HCT116 (cell line): ENCODE data around the gene COG8. TPM values are rescaled to one million over a fixed set of nuclear protein-coding genes. Genes with fewer than 3 reads are reported as not detected.

Experiments
- ATAC-seq: fragments of 200-7000 bp; cut with Tn5 transposase; 2 replicates; pipeline ENCODE4 v1.9.1; 2020; ENCODE audit warnings: mild to moderate bottlenecking, moderate library complexity
- BruUV-seq: library from RNA; stranded (reverse); fragments of 400-500 nt; replicated peaks from 2 replicates; lab custom pipeline; 2021; lab: Mats Ljungman, UMichigan
- CTCF ChIA-PET: fragments of 300-600 bp; sonication (Branson Sonifier 250); formaldehyde crosslinking; loops from one replicate; lab custom pipeline; 2021; ENCODE audit warnings: antibody characterized with exemption; lab: Charles Lee
- POLR2A ChIA-PET: fragments of 300-600, 350-600 bp; sonication (Branson Sonifier 250); formaldehyde crosslinking; loops from one replicate; lab custom pipeline; 2021; ENCODE audit warnings: antibody characterized with exemption; lab: Charles Lee
- RAD21 ChIA-PET, 2 experiments: fragments of 300-600 bp; sonication (Branson Sonifier 250); formaldehyde crosslinking; loops; one replicate each; lab custom pipeline; 2023; ENCODE audit warnings: low total read pairs in 2 of 2; ENCODE audit not compliant: uncharacterized antibody in 2 of 2, unreplicated experiment in 2 of 2, low non-redundant PET in 1 of 2; lab: Charles Lee
- DNase-seq: peaks from one replicate; pipeline ENCODE4 v3.0.0-alpha.2; 2010; ENCODE audit warnings: low read depth, low spot score
- H2AFZ ChIP-seq: fragments of 200-600 bp; shearing (Covaris generic), sonication (generic); 2 replicates; pipeline ENCODE4 v1.6.1; 2017; ENCODE audit warnings: low read depth, mixed run types, mixed read lengths, antibody characterized with exemption, low read length; ENCODE audit not compliant: poor library complexity, severe bottlenecking
- H3K27ac ChIP-seq: 2 replicates; pipeline ENCODE4 v1.5.1; 2012; ENCODE audit warnings: low read depth, low read length
- H3K27me3 ChIP-seq: fragments of 200-600 bp; sonication (generic); 2 replicates; pipeline ENCODE4 v1.6.1; 2016; ENCODE audit warnings: mixed run types, low read length, mixed read lengths; ENCODE audit not compliant: insufficient read depth
- H3K36me3 ChIP-seq, 2 experiments: fragments of 200-500 bp in 1 of 2; fragments of 200-600 bp in 1 of 2; sonication (Bioruptor generic) in 1 of 2; sonication (generic) in 1 of 2; 2 replicates each; pipeline versions ENCODE4 v1.5.1 to v1.6.1; 2014 to 2016; ENCODE audit warnings: low read length in 2 of 2, inconsistent platforms in 1 of 2, mixed read lengths in 1 of 2, mixed run types in 1 of 2; ENCODE audit not compliant: insufficient read depth in 2 of 2, control insufficient read depth in 1 of 2
- H3K4me1 ChIP-seq, 2 experiments: fragments of 200-600 bp in 1 of 2; sonication (generic) in 1 of 2; 2 replicates each; pipeline versions ENCODE4 v1.5.1 to v1.6.1; 2012 to 2017; ENCODE audit warnings: low read length in 2 of 2, inconsistent platforms in 1 of 2, mild to moderate bottlenecking in 1 of 2, mixed read lengths in 1 of 2, mixed run types in 1 of 2, moderate library complexity in 1 of 2; ENCODE audit not compliant: insufficient read depth in 2 of 2, control insufficient read depth in 1 of 2
- H3K4me2 ChIP-seq: fragments of 200-600 bp; sonication (generic); 2 replicates; pipeline ENCODE4 v1.6.1; 2017; ENCODE audit warnings: mixed run types, low read length, mixed read lengths
- H3K4me3 ChIP-seq, 2 experiments: fragments of 200-600 bp in 1 of 2; sonication (generic) in 1 of 2; replicated peaks in 1 of 2; 2 replicates each; pipeline ENCODE4 v1.5.1; 2011 to 2016; ENCODE audit warnings: low read length in 2 of 2, control low read depth in 1 of 2, low read depth in 1 of 2, mild to moderate bottlenecking in 1 of 2, mixed read lengths in 1 of 2, mixed run types in 1 of 2
- H3K79me2 ChIP-seq: fragments of 200-600 bp; sonication (generic); 2 replicates; pipeline ENCODE4 v1.6.1; 2017; ENCODE audit warnings: mild to moderate bottlenecking, mixed run types, low read length, moderate library complexity, mixed read lengths; ENCODE audit not compliant: insufficient read depth
- H3K9ac ChIP-seq: fragments of 200-600 bp; sonication (generic); 2 replicates; pipeline ENCODE4 v1.6.1; 2016; ENCODE audit warnings: low read length, mixed read lengths
- H3K9me2 ChIP-seq: fragments of 200-600 bp; sonication (generic), shearing (Covaris generic); 2 replicates; pipeline ENCODE4 v1.6.1; 2017; ENCODE audit warnings: mixed run types, mild to moderate bottlenecking, moderate library complexity; ENCODE audit not compliant: insufficient read depth
- H3K9me3 ChIP-seq, 2 experiments: fragments of 200-500 bp in 1 of 2; fragments of 200-600 bp in 1 of 2; sonication (Bioruptor generic) in 1 of 2; sonication (generic) in 1 of 2; 2 replicates each; pipeline ENCODE4 v1.6.1; 2014 to 2017; ENCODE audit warnings: low read length in 2 of 2, mixed read lengths in 2 of 2, inconsistent platforms in 1 of 2, low read depth in 1 of 2, mild to moderate bottlenecking in 1 of 2, mixed run types in 1 of 2, moderate library complexity in 1 of 2; ENCODE audit not compliant: control insufficient read depth in 1 of 2, insufficient read depth in 1 of 2
- H4K20me1 ChIP-seq: fragments of 200-600 bp; sonication (generic), shearing (Covaris generic); 2 replicates; pipeline ENCODE4 v1.6.1; 2017; ENCODE audit warnings: mixed run types, mild to moderate bottlenecking, moderate library complexity; ENCODE audit not compliant: insufficient read depth
- CBX3 ChIP-seq: IDR thresholded peaks from 2 replicates; pipeline ENCODE4 v1.6.1; 2012; ENCODE audit warnings: low read depth
- EGR1 ChIP-seq: IDR thresholded peaks from 2 replicates; pipeline ENCODE4 v1.6.1; 2012; ENCODE audit warnings: low read depth
- EZH2 ChIP-seq: fragments of 200-600 bp; sonication (generic); IDR thresholded peaks from 2 replicates; pipeline ENCODE4 v1.6.1; 2017; ENCODE audit warnings: antibody characterized with exemption, mixed run types
- JUND ChIP-seq: IDR thresholded peaks from 2 replicates; pipeline ENCODE4 v1.6.1; 2012
- SP1 ChIP-seq: IDR thresholded peaks from 2 replicates; pipeline ENCODE4 v1.6.1; 2012; ENCODE audit warnings: low read depth
- TCF7L2 ChIP-seq: IDR thresholded peaks from 2 replicates; pipeline ENCODE4 v1.7.0; 2011; ENCODE audit warnings: borderline replicate concordance, inconsistent platforms; ENCODE audit not compliant: insufficient read depth, insufficient read length; ENCODE audit errors: extremely low read depth
- intact Hi-C: fragments of 100-400 bp; cut with micrococcal nuclease; formaldehyde crosslinking; loops from 2 replicates; pipeline ENCODE4 v1.10.0; 2022
- total RNA-seq: library from RNA; stranded (reverse); gene quantifications from one replicate; pipeline ENCODE4 v1.2.1, GENCODE V29; 2021; ENCODE audit not compliant: unreplicated experiment
- TF ChIP-seq, protein P1 (sequence below): IDR thresholded peaks from 2 replicates; pipeline ENCODE4 v1.6.1; 2012
- TF ChIP-seq, protein P2 (sequence below): IDR thresholded peaks from 2 replicates; pipeline ENCODE4 v1.6.1; 2011; ENCODE audit warnings: mild to moderate bottlenecking, low read length, moderate library complexity; ENCODE audit not compliant: insufficient replicate concordance; ENCODE audit errors: extremely low read depth
- TF ChIP-seq, protein P3 (sequence below): IDR thresholded peaks from 2 replicates; pipeline ENCODE4 v1.6.1; 2012
- TF ChIP-seq, protein P4 (sequence below), 3 experiments: fragments of 200-600 bp in 1 of 3; sonication (generic) in 1 of 3; IDR thresholded peaks in 2 of 3; conservative IDR thresholded peaks in 1 of 3; 2 replicates each; pipeline ENCODE4 v1.5.1; 2012 to 2017; ENCODE audit warnings: low read depth in 2 of 3, low read length in 2 of 3, antibody characterized with exemption in 1 of 3, borderline replicate concordance in 1 of 3, control low read depth in 1 of 3, mild to moderate bottlenecking in 1 of 3, mixed read lengths in 1 of 3, mixed run types in 1 of 3, moderate library complexity in 1 of 3; ENCODE audit not compliant: insufficient read depth in 1 of 3

Gene COG8
- total RNA-seq, 1 experiment from 2014 or later = 50.3 TPM

DNA sequence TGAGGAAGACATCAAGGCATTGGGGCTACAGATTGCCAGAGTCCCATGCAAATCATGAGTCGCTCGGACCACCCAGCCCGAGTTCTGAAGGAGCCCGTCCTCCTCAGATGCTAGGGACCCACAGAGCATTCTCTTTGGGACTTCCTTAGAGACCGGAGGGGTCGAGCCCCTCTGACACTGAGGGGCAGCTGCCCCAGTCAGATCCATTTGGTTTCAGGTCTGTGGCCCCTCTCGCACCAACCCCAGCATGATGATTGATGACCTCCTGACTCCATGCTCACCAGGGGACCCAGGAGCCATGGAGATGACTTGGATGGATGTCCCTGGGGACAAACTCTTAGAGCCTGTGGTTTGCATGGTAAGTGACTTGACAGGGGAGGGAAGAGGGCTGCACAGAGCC lies 17.0 kb downstream of the COG8 start:
- no peak for DNase-seq
- peaks cover 12% of the 10 kb centered on the region; the same call in 1 of the 2 replicates for H4K20me1 ChIP-seq
- POLR2A ChIA-PET = no interaction called here
- H2AFZ ChIP-seq = no peak overlapping the region
- no peak for ATAC-seq
- H3K4me2 ChIP-seq = no peak overlapping the region
- H3K27ac ChIP-seq = no peak overlapping the region
- H3K79me2 ChIP-seq = peaks cover 78% of the 10 kb centered on the region
- H3K27me3 ChIP-seq = no peaks in the 10 kb centered on the region
- RAD21 ChIA-PET = no interaction called here
- TF ChIP-seq, protein P1, sequence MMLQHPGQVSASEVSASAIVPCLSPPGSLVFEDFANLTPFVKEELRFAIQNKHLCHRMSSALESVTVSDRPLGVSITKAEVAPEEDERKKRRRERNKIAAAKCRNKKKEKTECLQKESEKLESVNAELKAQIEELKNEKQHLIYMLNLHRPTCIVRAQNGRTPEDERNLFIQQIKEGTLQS = no peak
- TF ChIP-seq, protein P2, sequence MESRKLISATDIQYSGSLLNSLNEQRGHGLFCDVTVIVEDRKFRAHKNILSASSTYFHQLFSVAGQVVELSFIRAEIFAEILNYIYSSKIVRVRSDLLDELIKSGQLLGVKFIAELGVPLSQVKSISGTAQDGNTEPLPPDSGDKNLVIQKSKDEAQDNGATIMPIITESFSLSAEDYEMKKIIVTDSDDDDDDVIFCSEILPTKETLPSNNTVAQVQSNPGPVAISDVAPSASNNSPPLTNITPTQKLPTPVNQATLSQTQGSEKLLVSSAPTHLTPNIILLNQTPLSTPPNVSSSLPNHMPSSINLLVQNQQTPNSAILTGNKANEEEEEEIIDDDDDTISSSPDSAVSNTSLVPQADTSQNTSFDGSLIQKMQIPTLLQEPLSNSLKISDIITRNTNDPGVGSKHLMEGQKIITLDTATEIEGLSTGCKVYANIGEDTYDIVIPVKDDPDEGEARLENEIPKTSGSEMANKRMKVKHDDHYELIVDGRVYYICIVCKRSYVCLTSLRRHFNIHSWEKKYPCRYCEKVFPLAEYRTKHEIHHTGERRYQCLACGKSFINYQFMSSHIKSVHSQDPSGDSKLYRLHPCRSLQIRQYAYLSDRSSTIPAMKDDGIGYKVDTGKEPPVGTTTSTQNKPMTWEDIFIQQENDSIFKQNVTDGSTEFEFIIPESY = no peak
- TF ChIP-seq TCF7L2 (no peak), EGR1 (no peak), SP1 (no peak), EZH2 (no peak), JUND (no peak), CBX3 (no peak)
- TF ChIP-seq, protein P3, sequence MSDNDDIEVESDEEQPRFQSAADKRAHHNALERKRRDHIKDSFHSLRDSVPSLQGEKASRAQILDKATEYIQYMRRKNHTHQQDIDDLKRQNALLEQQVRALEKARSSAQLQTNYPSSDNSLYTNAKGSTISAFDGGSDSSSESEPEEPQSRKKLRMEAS = no peak
- TF ChIP-seq, protein P4, sequence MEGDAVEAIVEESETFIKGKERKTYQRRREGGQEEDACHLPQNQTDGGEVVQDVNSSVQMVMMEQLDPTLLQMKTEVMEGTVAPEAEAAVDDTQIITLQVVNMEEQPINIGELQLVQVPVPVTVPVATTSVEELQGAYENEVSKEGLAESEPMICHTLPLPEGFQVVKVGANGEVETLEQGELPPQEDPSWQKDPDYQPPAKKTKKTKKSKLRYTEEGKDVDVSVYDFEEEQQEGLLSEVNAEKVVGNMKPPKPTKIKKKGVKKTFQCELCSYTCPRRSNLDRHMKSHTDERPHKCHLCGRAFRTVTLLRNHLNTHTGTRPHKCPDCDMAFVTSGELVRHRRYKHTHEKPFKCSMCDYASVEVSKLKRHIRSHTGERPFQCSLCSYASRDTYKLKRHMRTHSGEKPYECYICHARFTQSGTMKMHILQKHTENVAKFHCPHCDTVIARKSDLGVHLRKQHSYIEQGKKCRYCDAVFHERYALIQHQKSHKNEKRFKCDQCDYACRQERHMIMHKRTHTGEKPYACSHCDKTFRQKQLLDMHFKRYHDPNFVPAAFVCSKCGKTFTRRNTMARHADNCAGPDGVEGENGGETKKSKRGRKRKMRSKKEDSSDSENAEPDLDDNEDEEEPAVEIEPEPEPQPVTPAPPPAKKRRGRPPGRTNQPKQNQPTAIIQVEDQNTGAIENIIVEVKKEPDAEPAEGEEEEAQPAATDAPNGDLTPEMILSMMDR (IDR thresholded peaks at IDR 0.05 in 2 of 3, conservative IDR thresholded peaks at IDR 0.05 in 1 of 3; ENCODE audit: borderline replicate concordance in 1 of 3, insufficient read depth in 1 of 3, low read depth in 2 of 3, low read length in 2 of 3) = no peak
- TF ChIP-seq, all 23 proteins: peak for 0
- no peak overlapping the region for H3K9ac ChIP-seq
- H3K4me3 ChIP-seq = no peak overlapping the region
- intact Hi-C loops = no loop called here
- no peaks in the 10 kb centered on the region for H3K9me3 ChIP-seq
- no peaks in the 10 kb centered on the region for H3K9me2 ChIP-seq
- CTCF ChIA-PET = no interaction called here
- no TSS peak for BruUV-seq
- 0 out of 4 replicates have a peak, but pooled peaks cover 0 to under 1% of the 10 kb centered on the region in 2 experiments for H3K4me1 ChIP-seq
- H3K36me3 ChIP-seq = peaks cover 54 to 69% of the 10 kb centered on the region in 2 experiments
